NCI-H446 (cell line): ENCODE data around the gene AGBL1.

Experiments
- DNase-seq, 2 experiments: peaks; one replicate each; lab custom pipeline; 2025; lab: John Stamatoyannopoulos, UW

Gene AGBL1

DNA sequence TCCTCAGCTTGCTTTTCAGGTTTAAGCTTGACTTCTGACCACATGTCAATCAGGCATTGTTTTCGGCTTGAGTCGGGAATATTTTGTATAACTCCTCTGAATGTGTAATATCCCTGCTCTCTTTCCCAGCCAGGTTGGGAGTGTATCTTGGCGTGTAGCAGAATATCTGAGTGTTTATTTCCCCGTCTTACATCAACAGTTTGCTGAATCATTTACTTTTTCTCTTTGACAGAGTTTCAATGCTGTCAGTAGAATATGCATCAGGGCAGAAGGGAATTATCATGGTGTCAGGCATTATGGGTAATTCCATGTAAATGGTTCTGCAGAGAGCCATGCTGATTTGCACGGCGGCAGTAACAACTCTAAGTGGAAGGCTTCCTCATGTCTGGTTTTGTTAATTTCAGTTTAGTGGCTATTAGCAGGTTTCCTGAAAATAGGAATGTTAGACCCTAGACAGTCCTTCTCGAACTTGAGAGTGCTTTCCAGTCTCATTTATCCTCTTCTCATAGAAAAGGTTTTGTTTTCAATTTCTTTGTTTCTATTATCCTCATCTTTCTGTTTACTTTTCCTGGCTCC, 566.3 kb downstream of the AGBL1 start:
- no peak for DNase-seq

DNA sequence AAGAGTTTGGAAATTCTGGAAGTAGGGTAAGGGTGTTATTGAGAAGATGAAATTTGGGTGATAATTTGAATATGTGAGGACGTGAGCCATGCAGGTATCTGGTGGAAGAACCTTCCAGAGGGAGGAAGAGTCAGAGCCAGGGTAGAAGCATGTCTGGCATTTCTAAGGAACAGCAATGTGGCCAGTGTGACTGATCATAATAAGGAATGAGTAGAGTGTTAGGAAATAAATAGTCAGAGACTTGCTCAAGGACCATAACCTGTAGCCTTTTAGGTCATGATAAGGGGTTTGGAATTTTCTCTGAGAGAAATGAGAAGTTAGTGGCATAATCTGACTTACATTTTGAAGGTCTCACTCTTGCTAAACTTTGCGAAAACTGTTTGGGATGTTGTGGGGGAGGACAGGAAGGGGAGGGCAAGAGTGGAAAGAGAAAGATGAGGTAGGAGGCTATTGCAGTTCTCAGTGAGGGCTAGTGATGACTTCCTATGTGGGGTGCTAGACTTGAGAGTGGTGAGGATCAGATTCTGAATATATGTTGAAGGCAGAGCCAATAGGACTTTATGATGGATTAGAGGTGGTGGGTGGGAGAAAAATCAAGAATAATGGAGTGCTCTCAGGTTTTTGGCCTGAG, 568.3 kb downstream of the AGBL1 start:
- DNase-seq: no peak

DNA sequence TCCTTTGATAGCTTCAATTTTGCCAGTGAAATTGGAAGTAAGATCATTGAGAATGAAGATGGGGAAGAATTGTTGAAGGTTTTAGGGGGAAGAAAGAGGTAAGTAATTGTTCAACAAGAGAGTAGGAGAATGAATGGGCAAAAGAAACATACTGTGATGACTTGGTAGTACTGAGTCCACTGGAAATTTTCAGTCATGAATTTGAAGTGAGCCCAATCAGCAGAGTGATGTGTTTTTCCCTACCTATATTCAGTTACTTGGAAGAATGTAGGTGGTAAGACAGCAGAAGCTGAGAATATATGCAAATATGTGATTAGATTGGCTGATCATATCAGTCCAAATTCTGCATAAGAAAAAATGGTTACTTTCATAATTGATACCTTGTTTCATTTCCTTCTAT, 569.6 kb downstream of the AGBL1 start:
- no peak for DNase-seq

- no peak for DNase-seq
Observed at GRCh38 chr15:86650094-86650493, 570.4 kb downstream of the AGBL1 start.

GRCh38 chr15:86653344-86654197, 573.9 kb downstream of the AGBL1 start:
- DNase-seq: no peak

DNA sequence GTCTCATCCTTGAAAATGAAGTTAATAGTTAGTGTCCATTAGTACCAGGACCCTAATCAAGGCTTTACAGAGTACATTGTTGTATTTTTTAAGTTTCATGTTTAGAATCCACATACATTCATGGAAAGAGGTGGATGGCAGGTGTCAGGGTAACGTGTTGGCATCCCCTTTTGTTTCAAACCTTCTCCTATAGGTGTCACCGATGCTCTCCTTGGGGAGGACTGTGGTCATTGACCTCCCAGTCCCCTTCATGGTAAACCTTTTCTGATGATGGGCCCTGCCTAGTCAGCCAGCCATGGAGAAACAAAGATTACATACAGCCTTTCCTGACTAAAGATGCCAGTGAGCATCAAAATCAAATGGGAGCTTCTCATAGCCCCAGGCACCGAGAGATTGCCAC, 574.8 kb downstream of the AGBL1 start:
- no peak for DNase-seq

DNA sequence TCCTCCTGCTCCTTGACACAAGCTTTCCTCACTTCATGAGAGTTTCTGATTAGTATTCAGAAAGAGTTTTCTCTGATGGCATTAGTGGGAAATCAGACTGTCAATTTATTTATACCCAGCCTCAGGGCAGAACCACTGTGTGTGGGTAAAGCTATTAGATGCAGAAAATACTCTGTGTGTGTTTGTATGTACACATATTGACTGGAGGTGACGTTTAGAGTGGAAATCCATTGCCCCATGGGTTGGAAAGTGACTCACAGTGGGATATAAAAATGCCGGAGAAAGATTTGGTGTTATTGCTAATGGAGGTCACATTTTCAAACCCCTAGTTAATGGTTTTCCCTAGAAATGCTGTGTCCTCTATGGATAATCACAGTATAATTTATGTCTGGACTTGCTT, 577.6 kb downstream of the AGBL1 start:
- no peak for DNase-seq

DNA sequence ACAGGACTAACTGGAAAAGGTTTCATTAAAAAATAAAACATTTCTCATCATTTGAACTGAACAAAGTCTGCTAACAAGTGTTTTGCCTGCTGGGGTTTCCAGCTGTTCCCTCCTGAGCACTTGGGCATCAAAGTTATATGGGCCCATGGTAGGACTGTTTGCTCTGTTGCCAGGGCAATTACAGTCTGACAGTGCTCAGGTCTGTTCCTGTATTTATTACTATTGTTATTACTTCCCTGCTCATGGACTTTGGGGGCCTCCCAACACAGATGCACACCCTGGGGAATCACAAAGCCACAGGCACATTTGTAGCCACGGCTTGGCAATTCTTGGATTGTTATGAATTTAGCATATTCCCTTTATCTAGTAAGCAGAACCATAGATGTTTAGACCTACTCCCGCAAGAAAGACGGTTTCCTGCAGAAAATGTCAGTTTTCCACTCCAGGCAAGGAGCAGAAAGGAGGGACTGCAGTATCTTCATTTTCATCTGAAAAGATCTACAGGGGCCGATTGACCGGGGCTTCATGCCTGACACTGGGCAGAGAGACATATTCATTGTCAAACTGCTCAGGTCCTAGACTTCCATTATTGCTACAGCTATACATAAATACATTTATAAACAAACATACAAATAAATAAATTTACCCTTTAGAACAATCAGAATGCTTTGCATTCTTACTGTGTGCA, 580.2 kb downstream of the AGBL1 start:
- no peak for DNase-seq

- no peak for DNase-seq
Observed at GRCh38 chr15:86661580-86661979, 581.9 kb downstream of the AGBL1 start.

DNA sequence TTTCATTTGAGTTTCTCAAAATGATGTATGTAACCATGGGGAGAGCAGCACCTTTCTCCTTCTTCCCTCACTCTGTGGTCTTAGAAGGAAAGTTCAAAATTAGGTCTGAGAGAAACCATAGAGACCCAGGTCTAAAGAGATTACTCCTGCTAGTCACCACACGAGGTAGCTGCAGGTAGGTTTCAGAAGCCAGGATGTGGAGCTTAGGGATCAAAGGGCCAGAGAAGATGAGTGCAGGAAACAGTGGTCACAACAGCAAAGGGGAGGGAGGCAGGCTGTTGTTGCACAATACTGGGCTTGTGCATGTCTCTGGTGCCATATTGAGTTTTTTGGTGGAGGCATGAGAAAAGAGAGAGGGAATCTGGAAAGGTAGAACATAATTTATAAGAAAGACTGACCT, 583.6 kb downstream of the AGBL1 start:
- no peak for DNase-seq

DNA sequence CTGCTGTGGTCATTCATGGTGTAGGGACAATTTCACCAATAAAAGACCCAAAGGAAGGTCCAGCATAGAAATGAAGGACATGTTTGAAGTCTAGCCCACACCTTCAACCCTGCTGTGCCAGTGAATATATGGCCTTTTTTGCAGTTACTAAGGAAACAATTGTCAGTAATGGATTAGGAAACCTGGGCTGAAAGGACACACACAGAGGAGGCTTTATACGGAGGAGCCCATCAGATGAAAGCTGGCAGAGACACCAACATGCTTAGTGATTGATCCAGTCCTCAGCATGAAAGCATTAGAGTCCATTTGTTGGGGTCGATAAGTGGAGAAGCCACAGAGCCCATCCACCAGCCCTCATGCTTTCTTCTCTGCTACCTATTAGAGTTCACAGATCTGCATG, 584.3 kb downstream of the AGBL1 start:
- DNase-seq: no peak

DNA sequence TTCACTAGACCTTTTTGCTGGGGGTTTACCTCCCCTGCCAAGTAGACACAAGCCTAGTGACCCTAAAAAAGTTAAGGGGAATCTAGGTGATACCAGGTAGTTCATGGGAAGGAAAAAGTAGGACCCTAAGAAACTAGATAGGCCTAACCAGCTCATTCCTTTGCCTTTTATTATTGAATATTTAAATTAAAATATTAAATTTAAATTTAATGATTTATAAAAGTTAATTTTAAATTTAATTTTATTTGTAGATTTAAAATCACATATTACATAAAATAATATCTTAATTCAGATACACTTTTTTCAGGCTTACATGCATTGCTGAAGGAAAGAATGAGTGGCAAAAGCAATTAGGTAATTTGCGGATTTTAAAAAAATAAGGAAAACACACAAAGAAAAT, 584.9 kb downstream of the AGBL1 start:
- no peak for DNase-seq

GRCh38 chr15:86676002-86676401, 596.3 kb downstream of the AGBL1 start:
- DNase-seq: no peak

GRCh38 chr15:86677278-86677677, 597.6 kb downstream of the AGBL1 start:
- DNase-seq: no peak

- DNase-seq: no peak
Observed at GRCh38 chr15:86685263-86685662, 605.6 kb downstream of the AGBL1 start.

DNA sequence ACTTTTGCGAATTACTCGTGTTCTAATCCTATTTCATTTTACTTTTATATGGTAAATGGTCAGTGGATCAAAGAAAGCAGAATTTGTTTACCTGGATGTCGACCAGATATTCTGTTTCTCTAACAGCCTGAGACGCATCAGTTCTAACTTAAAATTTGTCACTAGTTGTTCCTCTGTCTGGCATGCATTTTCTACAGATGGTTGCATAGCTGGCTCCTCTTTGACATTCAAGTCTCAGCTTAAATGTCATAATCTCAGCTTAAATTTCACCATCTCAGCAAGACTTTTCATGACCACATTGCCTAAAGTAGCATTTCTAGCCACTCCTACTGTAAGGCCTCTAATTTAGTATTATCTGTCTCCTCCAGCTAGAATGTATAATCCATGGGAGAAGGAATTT, 609.3 kb downstream of the AGBL1 start:
- DNase-seq: no peak

DNA sequence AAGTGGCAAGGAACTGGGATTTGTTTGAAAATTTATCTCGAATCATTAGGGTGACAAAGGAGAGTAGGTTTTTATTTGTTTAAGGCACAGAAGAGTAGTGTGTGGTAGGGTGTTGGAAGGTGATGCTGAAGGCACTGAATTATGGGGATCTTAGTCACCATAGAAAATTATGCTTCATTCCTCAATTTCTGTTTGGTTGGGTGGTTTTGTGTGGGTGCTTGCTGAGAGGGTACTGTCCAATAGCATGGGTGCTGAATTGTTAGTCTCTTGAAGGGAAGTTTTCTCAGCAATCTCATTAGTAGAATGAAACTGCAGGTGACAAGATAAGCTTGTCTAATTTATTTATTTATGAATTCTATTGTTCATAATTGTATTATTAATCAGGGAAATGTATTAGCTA, 610.9 kb downstream of the AGBL1 start:
- no peak for DNase-seq

DNA sequence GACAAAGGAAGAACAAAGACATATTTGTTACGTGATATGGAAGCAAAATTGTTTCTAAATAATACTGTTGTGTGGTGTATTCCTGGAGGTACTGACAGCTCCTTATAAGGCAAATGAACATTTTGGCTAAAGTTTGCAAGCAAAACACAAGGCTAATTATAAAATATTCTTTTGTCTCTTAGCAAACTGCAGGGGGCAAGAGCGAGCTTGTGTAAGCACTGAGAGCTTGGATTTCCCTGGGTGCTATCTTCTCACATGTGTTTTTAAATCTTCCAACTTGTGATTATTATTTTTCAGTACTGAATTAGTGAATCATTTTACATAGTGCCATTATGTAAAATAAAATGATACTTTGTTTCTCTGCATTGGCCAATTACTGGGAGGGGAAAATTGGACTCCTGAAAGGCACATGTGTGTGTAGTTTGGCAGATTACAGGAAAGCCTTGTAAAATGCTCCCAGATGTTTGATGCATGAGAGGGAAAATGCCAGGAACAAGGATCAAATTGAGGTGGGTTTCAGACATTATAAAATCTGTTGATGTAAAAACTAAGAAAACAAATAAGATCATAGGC, 611.5 kb downstream of the AGBL1 start:
- DNase-seq: peak in 1 of 2 experiments; percentile 0

- DNase-seq: no peak
Observed at GRCh38 chr15:86700864-86701610, 621.4 kb downstream of the AGBL1 start.

DNA sequence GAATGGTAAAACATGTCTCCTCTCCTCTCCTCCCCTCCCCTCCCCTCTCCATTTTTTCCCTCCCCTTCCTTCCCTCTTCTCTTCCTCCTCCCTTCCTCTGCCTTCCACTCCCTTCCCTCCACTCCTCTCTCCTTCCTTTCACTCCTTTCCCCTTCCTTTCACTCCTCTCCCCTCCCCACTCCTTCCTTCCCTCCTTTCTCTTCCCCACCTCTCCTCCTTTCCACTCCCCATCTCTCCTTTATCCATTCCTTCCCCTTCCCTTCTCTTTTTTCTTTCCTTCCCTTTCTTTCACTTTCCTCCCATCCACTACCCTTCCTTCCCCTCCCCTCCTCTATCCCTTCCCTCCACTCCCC, 621.9 kb downstream of the AGBL1 start:
- no peak for DNase-seq

GRCh38 chr15:86706813-86707212, 627.1 kb downstream of the AGBL1 start:
- DNase-seq: no peak

GRCh38 chr15:86711476-86711875, 631.8 kb downstream of the AGBL1 start:
- DNase-seq: no peak
